ENCODE data around the gene CCDC63. TPM values are rescaled to one million over a fixed set of nuclear protein-coding genes. Genes with fewer than 3 reads are reported as not detected.
"Not testable (repeated sequence)": the region's sequence is repeated elsewhere in the genome, so short reads cannot be mapped to it uniquely, and the experiment has no call there.

CCDC63 gene
- total RNA-seq, 2 donors from 2014 or later = not detected

GRCh38 chr12:110943373-110943772, 96.6 kb downstream of the CCDC63 start:
- DNase-seq (ENCODE audit: low spot score in 2 of 2) (no peak), ATAC-seq (no peak)
- no peak overlapping the region for H3K27ac Mint-ChIP-seq
- H3K9me3 Mint-ChIP-seq = peaks cover 3 to 20% of the 10 kb centered on the region in 2 donors
- H3K36me3 Mint-ChIP-seq = peaks cover 14 to 19% of the 10 kb centered on the region in 2 donors

- Mint-ChIP-seq H3K36me3 (peaks cover 14 to 19% of the 10 kb centered on the region in 2 donors), H3K9me3 (peaks cover 3 to 20% of the 10 kb centered on the region in 2 donors), H3K27ac (no peak overlapping the region)
- ATAC-seq (no peak), DNase-seq (ENCODE audit: low spot score in 2 of 2) (no peak)
These were observed 101.3 kb downstream of the CCDC63 start for GRCh38 chr12:110948041-110948440.

GRCh38 chr12:110950466-110950865, 103.7 kb downstream of the CCDC63 start:
- DNase-seq (ENCODE audit: low spot score in 2 of 2); H3K27ac Mint-ChIP-seq; ATAC-seq: not testable (repeated sequence)
- peaks cover 14 to 19% of the 10 kb centered on the region in 2 donors for H3K36me3 Mint-ChIP-seq
- H3K9me3 Mint-ChIP-seq = peaks cover 2 to 13% of the 10 kb centered on the region in 2 donors

- not testable (repeated sequence) for H3K9me3 Mint-ChIP-seq; DNase-seq (ENCODE audit: low spot score in 2 of 2); H3K27ac Mint-ChIP-seq; ATAC-seq
- peaks cover 11 to 15% of the 10 kb centered on the region in 2 donors for H3K36me3 Mint-ChIP-seq
These were observed 104.1 kb downstream of the CCDC63 start for GRCh38 chr12:110950867-110951266.

Other genes with a start within 250 kb of the CCDC63 start
- gene TCTN1, start 232.9 kb upstream of the CCDC63 start, total RNA-seq = 10 to 100 TPM in 1 of 2 donors, 1 to 10 TPM in 1; 3.3 to 10.4 TPM
- 1 to 10 TPM; 2.8 to 6.3 TPM for gene HVCN1, start 157.9 kb upstream of the CCDC63 start, total RNA-seq
- gene PPP1CC, start 104.1 kb upstream of the CCDC63 start, total RNA-seq = 100 to 1,000 TPM; 190 to 343 TPM
- not detected for gene MYL2, start 73.6 kb downstream of the CCDC63 start, total RNA-seq
- under 1 TPM in 1 of 2 donors, not detected in 1; 0.29 TPM for gene CUX2, start 187.2 kb downstream of the CCDC63 start, total RNA-seq

All from activated naive CD4-positive, alpha-beta T cell treated with anti-CD3 and anti-CD28 coated beads, Interleukin-2, amount 50 U/mL, for 72 hours (primary cell).